Head of caudate nucleus (tissue), 42 donors: ENCODE results near the gene BPGM.

ENCODE experiments used
- DNase-seq, 42 donors: peaks; one replicate each; pipeline versions ENCODE4 v3.0.0 to v3.0.0-alpha.2; 2020 to 2021; ENCODE audit warnings: mixed read lengths in 7 of 42
- intact Hi-C: fragments of 100-400 bp; cut with DNase I; formaldehyde crosslinking; loops from one replicate; pipeline ENCODE4 v1.15.0; 2022

Gene BPGM

DNA sequence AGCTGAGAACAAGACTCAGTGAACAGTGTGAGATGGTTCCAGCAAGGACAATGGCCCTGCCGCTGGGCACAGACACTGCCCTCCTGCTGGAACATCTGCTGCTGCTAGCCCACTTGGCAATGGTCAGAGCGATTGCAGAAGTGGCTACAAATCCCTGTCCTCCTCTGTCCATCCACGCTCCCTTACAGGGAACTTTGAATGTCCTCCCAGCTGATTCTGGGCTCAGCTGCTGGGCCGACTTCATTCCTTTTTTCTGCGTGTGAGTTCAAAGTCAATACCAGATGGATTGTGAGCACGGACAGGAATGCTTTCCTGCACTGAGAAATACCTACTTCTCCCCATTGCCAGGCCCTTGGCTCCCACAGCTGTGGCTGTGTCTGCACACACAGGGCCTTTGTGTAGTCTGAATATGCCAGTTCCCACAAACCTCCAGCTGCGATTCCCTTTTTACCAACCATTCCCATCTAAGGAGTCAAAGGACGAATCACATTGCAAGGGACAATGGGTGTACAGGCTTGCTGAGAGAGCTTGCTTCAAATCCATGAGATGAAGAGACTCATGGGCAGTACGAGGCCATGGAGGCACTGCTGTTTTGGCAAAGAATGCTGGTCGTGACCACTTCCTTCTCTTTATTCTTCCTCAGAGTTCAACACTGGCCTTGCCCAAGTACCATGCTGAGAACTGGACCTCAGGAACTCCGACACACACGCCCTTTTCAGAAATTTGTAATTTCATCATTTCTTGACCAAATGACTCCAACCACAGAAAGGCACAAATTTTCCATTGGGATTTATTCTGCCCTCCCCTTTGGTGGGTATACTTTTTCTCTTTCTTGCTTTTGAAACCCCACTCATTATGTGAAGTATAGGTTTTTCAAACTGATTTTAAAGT, 44.2 kb downstream of the BPGM start:
- intact Hi-C loops, result loop anchor here (5.0 to 10.0 kb wide), 2 partner anchors 61 to 254 kb away; no protein-coding TSS in a partner anchor
- peak; percentile 55 to 90 (median 80) for DNase-seq

DNA sequence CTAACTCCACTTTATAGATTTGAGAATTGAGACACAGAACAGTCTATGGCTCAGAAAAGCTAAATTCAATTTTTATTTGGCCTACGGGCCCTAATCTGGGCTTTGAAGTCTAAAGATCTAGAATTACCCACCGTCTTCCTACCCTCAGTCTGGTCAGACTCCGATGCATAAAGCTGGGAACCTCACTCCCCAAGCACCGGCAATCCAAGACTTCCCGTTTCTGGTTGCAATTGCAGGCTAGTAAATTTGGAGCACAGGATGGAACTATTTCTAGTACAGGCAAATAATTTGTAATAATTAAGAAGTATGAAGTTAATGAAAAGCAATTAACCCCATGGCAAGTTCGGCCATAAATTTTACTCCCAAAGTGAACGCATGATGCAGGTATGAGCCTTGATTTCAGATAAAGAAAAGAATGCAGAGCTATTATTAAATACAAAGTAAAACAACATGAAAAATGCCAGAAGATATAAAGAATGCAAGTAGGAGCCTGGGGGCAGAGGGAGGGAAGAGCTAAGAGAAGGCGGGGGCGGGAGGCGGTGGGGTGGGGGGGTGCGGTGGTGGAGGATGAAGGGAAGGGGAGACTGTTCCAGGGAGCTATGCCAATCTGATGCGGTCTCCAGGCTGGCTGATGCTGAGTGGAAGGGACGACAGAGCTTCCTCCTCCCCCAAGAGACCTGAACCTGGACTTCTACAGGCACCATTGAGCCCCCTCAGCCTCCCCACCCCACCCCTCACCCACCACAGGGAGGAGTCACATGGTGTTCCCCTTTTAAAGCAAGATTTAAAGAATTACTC, 45.1 kb downstream of the BPGM start:
- intact Hi-C loops, result loop anchor here (5.0 to 10.0 kb wide), 2 partner anchors 61 to 253 kb away; no protein-coding TSS in a partner anchor

DNA sequence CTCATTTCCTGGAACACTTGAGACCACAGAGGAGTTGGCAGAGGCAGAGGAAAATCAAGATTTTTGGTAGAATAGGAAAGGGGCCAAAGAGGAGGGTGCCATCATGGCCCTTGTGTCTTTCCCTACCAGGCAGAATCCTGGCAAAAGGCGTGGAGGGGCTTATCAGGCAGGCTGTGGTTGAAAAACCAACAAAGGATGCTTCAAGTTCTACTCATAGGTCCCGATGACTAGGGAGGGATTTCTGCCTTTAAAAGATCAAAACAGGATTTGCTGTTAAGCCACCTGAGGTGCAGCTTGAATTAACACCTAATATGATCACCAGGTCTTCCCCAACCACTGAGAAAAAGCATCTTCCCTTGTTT, 45.7 kb downstream of the BPGM start:
- intact Hi-C loops, result loop anchor here (5.0 to 10.0 kb wide), 2 partner anchors 60 to 252 kb away; no protein-coding TSS in a partner anchor
- DNase-seq, result no peak

More for the DNA sequence above, 45.1 kb downstream of the BPGM start:
- DNase-seq, result no peak

DNA sequence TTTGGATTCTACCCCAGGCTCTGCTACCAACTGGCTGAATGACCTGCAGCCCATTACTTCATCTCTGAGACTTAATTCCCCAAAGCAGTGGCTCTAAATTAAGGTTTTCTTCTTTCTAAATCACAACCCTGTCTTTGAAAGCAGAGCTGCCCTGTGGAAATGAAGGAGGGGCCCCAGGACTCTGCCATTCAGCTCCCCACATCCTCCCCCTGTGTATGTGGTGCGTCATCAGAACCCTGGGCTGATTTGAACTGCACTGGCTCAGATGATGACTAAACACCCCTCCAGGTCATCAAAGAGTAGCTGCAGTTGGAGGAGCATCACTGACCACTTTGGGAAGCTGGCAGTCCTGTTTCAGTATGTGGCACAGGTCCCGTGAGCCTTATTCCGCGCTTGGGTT, 46.6 kb downstream of the BPGM start:
- no peak for DNase-seq
- intact Hi-C loops, result loop anchor here (5.0 to 10.0 kb wide), 2 partner anchors 59 to 252 kb away; no protein-coding TSS in a partner anchor

DNA sequence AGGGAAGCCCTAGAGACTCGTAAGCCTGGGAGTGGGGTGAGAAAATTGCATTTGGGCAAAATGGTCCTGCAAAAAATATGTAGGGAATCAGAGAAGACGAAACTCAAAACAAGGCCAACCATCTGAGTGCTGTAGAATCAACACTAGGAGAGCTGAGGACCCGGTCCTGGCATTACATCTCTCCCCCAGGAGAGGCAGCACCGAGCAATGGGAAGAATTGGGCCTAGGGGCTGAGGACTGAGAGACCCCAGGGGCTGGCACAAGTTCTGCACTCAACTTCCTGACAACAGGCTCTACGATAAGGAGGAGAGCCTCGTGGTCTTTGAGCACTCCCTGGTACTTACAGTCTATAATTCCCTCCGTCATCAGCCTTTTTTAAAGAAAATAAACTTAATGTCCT, 47.6 kb downstream of the BPGM start:
- DNase-seq, result no peak
- intact Hi-C loops, result loop anchor here (5.0 to 10.0 kb wide), 2 partner anchors 58 to 251 kb away; no protein-coding TSS in a partner anchor

DNA sequence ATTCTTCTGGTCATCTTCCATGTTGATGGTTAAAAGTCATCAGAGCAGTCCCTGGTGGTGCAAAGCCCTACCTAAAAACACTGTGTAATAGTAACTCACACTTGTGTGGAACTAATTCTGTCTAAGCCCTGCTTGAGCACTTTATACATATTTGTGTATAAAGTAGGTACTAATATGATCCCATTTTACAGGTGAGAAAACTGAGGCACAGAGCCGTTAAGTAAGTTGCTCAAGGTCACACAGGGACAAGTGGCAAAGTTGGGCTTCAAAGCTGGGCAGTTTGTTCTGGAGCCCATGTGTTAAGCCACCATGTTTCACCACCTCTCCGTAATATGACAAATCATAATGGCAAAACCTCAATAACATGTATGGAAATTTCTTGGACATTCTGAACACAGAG, 48.1 kb downstream of the BPGM start:
- no peak for DNase-seq
- intact Hi-C loops, result loop anchor here (5.0 to 10.0 kb wide), 2 partner anchors 58 to 250 kb away; no protein-coding TSS in a partner anchor

DNA sequence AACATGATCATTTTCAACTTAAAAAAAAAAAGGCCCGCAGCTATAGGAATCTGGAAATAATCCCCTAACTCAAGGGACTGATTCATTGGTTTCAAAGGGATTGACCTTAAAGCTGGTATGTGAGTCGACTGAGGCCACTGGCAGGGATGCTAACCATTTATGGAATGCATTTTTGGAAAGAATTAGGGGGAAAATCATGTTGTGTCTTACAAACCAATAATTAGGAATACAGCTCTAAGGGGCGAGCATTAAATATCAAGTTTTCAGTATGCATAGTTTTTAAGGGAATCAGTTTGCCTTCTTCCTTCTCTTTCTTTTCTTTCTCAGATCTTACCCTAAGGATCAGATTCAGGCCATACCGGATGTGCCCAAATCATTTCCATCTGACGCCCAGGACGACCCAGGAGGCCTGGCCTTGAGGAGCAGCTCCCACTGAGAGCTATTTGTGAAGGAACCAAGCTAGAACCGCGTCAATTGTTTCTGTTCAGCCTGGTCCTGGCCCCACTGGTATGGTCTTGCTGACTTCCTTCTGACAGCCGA, 48.7 kb downstream of the BPGM start:
- no peak for DNase-seq
- intact Hi-C loops, result loop anchor here (10.0 kb wide), 1 partner anchor 249 kb away; no protein-coding TSS in a partner anchor

DNA sequence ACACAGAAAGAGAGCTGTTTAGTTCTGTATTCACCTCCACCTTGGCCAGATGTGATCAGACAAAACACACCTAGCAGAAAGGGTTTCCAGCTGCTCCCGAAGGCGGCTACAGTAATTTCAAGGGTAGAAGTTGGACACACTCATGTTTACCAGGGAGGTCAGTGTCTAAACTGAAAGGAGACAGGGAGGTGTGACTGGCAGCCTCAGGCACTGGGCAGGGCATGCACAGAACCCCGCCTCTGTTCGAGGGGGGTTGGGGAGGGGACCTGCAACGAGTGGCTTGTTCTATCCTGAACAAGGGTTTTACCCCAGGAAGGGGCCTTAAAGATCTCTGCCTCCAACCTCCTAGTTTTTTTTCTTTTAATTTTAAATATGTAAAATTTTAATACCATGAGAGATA, 49.6 kb downstream of the BPGM start:
- DNase-seq, result no peak
- intact Hi-C loops, result loop anchor here (10.0 kb wide), 1 partner anchor 249 kb away; no protein-coding TSS in a partner anchor

DNA sequence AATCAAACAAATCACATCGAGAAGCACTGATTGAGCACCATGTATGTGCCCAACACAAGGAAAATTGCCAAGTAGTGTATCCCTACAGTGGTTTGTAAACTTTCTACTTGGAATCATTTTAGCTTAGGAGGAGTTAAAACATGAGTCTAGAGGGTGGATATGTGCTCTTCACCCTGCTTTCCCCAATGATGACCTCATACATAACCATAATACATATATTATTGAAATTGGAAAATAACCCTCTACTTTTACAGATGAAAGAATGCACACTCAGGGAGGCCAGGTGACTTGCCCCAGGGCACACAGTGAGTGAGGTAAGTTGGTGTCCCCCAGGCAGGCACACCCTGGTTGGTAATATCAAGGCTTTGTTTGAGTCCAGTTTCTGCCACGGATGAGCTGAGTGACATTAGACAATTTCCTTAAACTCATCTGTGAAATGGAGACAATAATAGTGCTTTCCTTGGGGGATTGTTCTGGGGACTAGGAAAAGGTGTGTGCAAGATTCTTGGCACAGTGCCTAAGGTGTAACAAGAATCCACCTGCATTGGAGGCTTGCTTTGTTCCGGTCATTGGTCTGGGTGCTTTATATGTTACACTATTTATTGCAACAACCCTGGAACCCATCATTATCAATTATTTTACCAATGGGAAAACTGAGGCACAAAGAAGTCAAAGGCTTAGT, 50.7 kb downstream of the BPGM start:
- DNase-seq, result no peak
- intact Hi-C loops, result loop anchor here (10.0 kb wide), 1 partner anchor 247 kb away; no protein-coding TSS in a partner anchor

DNA sequence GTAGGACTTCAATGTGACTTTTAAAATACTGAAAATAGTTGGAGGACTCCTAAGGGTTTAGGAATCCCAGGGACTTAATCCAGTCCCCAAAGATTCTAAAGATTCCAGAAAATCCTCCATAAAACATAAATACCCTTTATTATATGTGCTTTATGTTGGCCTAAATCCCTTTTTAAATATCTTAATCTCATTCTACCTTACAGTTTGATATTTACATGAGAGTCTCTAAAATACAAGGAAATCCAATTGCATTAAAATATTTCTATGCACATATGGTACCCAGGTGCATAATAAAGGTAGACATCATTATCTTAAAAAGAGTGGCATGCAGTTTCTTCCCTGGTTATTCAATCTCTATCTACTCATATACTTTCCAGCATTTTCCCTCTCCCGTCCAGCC, 51.8 kb downstream of the BPGM start:
- intact Hi-C loops, result loop anchor here (10.0 kb wide), 1 partner anchor 246 kb away; no protein-coding TSS in a partner anchor
- DNase-seq, result no peak

DNA sequence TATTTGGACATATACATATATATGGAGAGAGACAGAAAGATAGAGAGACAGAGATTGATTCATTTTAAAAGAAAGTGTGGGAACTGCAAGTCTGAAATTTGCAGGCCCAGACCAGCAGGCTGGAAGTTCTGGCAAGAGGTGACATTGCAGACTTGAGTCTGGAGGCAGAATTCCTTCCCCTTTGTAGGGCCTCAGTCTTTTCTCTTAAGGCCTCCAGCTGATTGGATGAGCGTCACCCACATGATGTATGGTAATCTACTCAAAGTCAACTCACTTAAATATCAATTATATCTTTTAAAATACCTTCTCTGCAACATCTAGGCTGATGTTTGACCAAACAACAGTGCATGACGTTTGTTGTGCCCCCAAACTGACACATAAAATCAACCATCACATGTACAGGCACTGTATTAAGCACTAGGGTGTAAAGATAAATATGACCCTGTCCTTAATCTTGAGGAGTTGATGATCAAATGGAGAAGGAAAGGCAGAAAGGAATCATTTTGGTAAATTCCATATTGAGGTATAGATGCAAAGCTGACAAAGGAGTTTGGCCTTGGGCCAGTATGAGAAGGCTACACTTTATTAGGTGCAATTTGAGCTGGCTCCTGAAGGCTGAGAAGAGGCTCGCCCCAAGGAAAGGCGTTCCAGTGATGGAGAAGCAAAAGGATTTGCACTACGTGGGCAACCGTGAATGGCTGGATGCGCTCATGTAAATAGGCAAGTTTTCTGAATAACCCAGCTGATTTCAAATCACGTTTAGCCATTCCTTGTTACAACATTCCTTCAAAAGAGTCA, 52.6 kb downstream of the BPGM start:
- intact Hi-C loops, result loop anchor here (10.0 kb wide), 1 partner anchor 246 kb away; no protein-coding TSS in a partner anchor
- DNase-seq, result no peak

DNA sequence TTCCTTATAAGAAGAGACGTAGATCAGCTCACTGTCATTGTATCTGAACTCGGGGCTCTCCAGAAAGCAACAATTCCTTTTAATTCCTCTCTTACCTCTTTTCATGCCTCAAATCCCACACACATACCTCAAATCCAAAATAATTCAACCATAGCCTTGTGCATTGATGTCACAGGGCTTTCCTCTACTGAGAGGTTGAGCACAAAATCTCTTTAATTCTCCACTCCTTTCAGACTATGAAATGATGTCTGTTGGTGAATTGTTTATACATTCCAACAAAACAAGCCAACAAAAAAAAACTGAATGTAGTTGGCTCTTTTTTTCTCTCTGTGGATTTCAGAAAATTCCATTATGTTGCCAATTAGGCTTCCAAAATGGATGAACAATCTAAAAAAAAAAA, 53.2 kb downstream of the BPGM start:
- intact Hi-C loops, result loop anchor here (10.0 kb wide), 1 partner anchor 245 kb away; no protein-coding TSS in a partner anchor
- no peak for DNase-seq

DNA sequence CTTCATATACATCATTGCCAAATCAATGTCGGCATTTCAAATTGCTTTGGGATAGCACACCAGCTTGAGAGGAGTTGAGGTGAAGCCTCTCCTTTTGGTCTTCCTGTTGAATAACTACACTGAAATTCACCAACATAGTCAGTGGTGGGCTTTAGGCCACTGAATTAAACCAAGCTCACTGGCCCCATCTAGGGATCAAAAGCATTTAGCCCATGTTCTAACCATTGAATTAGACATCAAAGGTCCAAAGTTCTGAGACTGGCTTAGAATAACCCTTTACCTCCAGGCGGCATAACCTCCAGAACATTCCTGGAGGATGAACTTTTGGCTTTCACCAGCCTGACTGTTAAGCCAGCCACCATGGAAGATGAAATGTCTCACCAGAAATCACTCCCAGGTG, 54.6 kb downstream of the BPGM start:
- DNase-seq, result peak in 14 of 42 donors; percentile 13 to 81 (median 31)
- intact Hi-C loops, result no loop called here

DNA sequence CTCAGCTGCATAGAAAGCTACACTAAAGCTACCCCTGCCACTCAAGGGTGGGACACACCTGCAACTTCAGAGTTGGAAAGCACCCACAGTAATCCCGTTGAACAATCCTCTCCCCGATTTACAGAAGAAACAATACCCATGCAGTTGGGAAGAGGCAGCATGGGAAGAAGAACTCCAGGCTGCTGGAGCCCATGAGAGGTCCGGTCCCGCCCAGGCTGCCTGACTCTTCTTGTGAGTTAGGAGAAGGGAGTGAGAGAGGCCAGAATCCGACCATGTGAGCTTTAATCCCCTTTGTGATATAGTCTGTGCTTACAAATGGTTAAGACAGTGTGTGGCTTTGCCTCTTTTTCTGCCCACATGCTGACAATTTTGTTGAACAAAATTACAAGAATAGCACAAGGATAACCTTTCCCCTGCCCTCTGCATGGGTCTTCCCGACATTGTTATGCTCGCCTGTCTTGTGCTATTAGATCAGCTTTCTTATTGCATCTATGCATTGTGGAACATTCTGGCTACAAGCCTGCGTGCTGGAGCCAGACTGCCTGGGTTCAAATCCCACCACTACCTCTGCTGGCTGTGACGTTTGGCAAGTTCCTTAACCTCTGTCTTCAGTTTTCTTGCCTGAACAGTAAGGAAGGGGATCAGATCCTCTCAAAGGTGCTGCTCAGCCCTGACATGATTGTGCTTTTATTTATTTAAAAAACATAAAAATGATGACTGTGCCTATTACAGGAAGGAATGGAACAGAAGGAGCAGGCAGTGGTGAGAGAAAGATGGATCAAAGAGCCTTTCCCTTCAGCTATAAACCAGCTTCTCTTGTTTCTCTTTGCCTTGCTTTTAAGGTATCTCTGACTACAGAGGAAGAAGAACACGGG, 56.0 kb downstream of the BPGM start:
- intact Hi-C loops, result no loop called here
- DNase-seq, result no peak

DNA sequence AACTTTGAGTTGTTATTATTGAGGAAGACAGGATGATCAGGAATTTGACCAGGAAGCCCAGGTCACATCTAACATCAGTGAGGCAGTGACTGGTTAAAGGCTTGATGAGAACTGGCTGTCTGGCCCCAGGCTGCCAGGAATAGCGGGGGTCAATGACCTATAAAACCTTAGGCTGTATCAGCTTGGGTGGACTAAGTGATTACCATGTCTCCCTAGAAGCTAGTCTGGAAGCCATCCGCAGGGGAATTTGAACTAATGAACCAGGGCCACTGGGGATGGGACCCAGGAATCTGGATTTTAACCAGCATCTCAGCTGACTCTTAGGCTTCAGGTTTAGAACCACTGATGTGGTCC, 56.6 kb downstream of the BPGM start:
- no peak for DNase-seq
- intact Hi-C loops, result no loop called here

DNA sequence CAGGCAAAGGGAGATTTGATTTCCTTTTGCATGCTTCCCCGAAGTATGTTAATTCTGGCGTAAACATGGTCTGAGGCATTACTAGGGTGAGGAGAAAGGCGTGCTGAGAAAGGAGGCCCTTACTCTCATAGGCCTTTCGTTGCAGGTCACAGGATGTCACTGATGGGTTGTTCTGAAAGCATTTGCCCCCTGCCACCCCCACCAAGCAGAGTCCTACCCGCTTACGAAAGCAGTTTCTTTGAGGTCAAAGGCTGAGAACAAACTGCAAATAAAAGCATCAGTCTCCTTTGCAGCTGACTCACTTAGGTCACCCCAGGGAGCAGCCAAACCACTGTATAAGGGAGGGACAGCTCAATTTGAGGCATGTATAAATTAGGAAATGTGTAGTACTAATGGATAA, 57.1 kb downstream of the BPGM start:
- DNase-seq, result no peak
- intact Hi-C loops, result no loop called here

DNA sequence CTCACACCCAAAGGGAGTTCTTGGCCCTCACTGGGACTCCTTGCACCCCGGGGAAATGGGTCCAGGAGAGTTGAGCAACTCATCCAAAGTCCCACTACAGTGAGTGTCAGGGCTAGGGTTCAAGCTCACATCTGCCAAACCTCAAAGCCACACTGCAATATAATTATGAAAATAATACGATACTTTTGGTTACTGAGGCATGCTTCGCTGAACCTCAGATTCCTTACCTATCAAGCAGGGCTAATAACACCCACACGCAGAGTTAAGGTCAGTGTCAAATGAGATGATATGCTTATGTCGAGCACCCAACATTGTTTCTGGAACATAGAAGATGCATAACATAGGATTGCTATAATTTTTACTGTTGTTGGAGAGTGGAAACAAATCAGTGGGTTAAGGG, 58.2 kb downstream of the BPGM start:
- DNase-seq, result no peak
- intact Hi-C loops, result no loop called here
